ENCODE measurements around the gene AFDN. TPM values are rescaled to one million over a fixed set of nuclear protein-coding genes. Genes with fewer than 3 reads are reported as not detected.

Gene AFDN
- total RNA-seq, 8 experiments from 2014 or later: 18.1 to 161 (median 103) TPM

- 53 to 100% (median 80%) methylated on average over 5 to 17 of the region's 23 CpGs for WGBS, 10 experiments
- in situ Hi-C loops (cut with MboI; ENCODE audit: low pct_unique_long_range_greater_than_20kb in 2 of 9, low sequenced_read_pairs in 9 of 9, unreplicated experiment in 9 of 9): no loop called here
- peaks cover 20 to 22% of the 10 kb centered on the region in 2 donors for H3K4me1 ChIP-seq (replicated peaks in 1 of 2)
- peak overlapping the region; percentile 11 to 34 for H3K27ac ChIP-seq
- peak; percentile 65 to 97 (median 93) for ATAC-seq (replicated peaks in 6 of 8)
- H3K4me3 ChIP-seq: no peak overlapping the region
Observed at GRCh38 chr6:167799033-167799821, 27.5 kb upstream of the AFDN start.

- WGBS, 10 experiments: 0 to 93% (median 72%) methylated on average over 1 to 6 of the region's 6 CpGs; no CpG with 5 or more reads in 2 of the 10 experiments
- in situ Hi-C loops (cut with MboI; ENCODE audit: low pct_unique_long_range_greater_than_20kb in 2 of 9, low sequenced_read_pairs in 9 of 9, unreplicated experiment in 9 of 9): no loop called here
Observed at GRCh38 chr6:167800549-167800948, 26.2 kb upstream of the AFDN start.

GRCh38 chr6:167801263-167801662 is 25.4 kb upstream of the AFDN start:
- Histone ChIP-seq H3K4me3 (no peak overlapping the region), H3K4me1 (replicated peaks in 1 of 2) (peaks cover 9 to 21% of the 10 kb centered on the region in 2 donors), H3K27ac (no peak overlapping the region)
- no peak for ATAC-seq (replicated peaks in 6 of 8)
- in situ Hi-C loops (cut with MboI; ENCODE audit: low pct_unique_long_range_greater_than_20kb in 2 of 9, low sequenced_read_pairs in 9 of 9, unreplicated experiment in 9 of 9): no loop called here
- 0 to 89% (median 58%) methylated on average over 1 of the region's 1 CpG; no CpG with 5 or more reads in 2 of the 10 experiments for WGBS, 10 experiments

More at GRCh38 chr6:167800549-167800948, 26.2 kb upstream of the AFDN start:
- no peak overlapping the region for H3K27ac ChIP-seq
- no peak for ATAC-seq (replicated peaks in 6 of 8)
- peaks cover 9 to 15% of the 10 kb centered on the region in 2 donors for H3K4me1 ChIP-seq (replicated peaks in 1 of 2)
- no peak overlapping the region for H3K4me3 ChIP-seq

GRCh38 chr6:167802339-167802738 is 24.4 kb upstream of the AFDN start:
- Histone ChIP-seq H3K4me3 (no peak overlapping the region), H3K27ac (no peak overlapping the region), H3K4me1 (replicated peaks in 1 of 2) (peaks cover 9 to 21% of the 10 kb centered on the region in 2 donors)
- ATAC-seq (replicated peaks in 6 of 8): no peak
- 75 to 100% (median 96%) methylated on average over 1 to 3 of the region's 3 CpGs; no CpG with 5 or more reads in 6 of the 10 experiments for WGBS, 10 experiments
- in situ Hi-C loops (cut with MboI; ENCODE audit: low pct_unique_long_range_greater_than_20kb in 2 of 9, low sequenced_read_pairs in 9 of 9, unreplicated experiment in 9 of 9): no loop called here

GRCh38 chr6:167803816-167804215 is 22.9 kb upstream of the AFDN start:
- ATAC-seq (replicated peaks in 6 of 8): no peak
- in situ Hi-C loops (cut with MboI; ENCODE audit: low pct_unique_long_range_greater_than_20kb in 2 of 9, low sequenced_read_pairs in 9 of 9, unreplicated experiment in 9 of 9): no loop called here
- peaks cover 9 to 19% of the 10 kb centered on the region in 2 donors for H3K4me1 ChIP-seq (replicated peaks in 1 of 2)
- H3K4me3 ChIP-seq: no peak overlapping the region
- H3K27ac ChIP-seq: no peak overlapping the region
- 45 to 95% (median 83%) methylated on average over 2 to 7 of the region's 8 CpGs; no CpG with 5 or more reads in 1 of the 10 experiments for WGBS, 10 experiments

- no peak overlapping the region for H3K4me3 ChIP-seq
- H3K4me1 ChIP-seq (replicated peaks in 1 of 2): peaks cover 3 to 13% of the 10 kb centered on the region in 2 donors
- WGBS, 10 experiments: 18 to 100% (median 96%) methylated on average over 1 to 12 of the region's 24 CpGs; no CpG with 5 or more reads in 3 of the 10 experiments
- H3K27ac ChIP-seq: no peak overlapping the region
- in situ Hi-C loops (cut with MboI; ENCODE audit: low pct_unique_long_range_greater_than_20kb in 2 of 9, low sequenced_read_pairs in 9 of 9, unreplicated experiment in 9 of 9): no loop called here
- no peak for ATAC-seq (replicated peaks in 6 of 8)
Observed at GRCh38 chr6:167804281-167805013, 22.3 kb upstream of the AFDN start.

GRCh38 chr6:167805349-167806060 is 21.2 kb upstream of the AFDN start:
- WGBS, 10 experiments: 52 to 90% (median 67%) methylated on average over 4 to 8 of the region's 8 CpGs; no CpG with 5 or more reads in 2 of the 10 experiments
- H3K27ac ChIP-seq: no peak overlapping the region
- in situ Hi-C loops (cut with MboI; ENCODE audit: low pct_unique_long_range_greater_than_20kb in 2 of 9, low sequenced_read_pairs in 9 of 9, unreplicated experiment in 9 of 9): no loop called here
- peak in 2 of 8 experiments; percentile 37 to 62 for ATAC-seq (replicated peaks in 6 of 8)
- peaks cover 0 to 7% of the 10 kb centered on the region in 2 donors for H3K4me1 ChIP-seq (replicated peaks in 1 of 2)
- H3K4me3 ChIP-seq: no peak overlapping the region

- no peak for ATAC-seq (replicated peaks in 6 of 8)
- Histone ChIP-seq H3K27ac (no peak overlapping the region), H3K4me3 (no peak overlapping the region), H3K4me1 (replicated peaks in 1 of 2) (peaks cover 0 to 7% of the 10 kb centered on the region in 2 donors)
- 33 to 96% (median 65%) methylated on average over 1 to 4 of the region's 4 CpGs; no CpG with 5 or more reads in 4 of the 10 experiments for WGBS, 10 experiments
- in situ Hi-C loops (cut with MboI; ENCODE audit: low pct_unique_long_range_greater_than_20kb in 2 of 9, low sequenced_read_pairs in 9 of 9, unreplicated experiment in 9 of 9): no loop called here
Observed at GRCh38 chr6:167806061-167806700, 20.5 kb upstream of the AFDN start.

GRCh38 chr6:167807200-167807599 is 19.5 kb upstream of the AFDN start:
- in situ Hi-C loops (cut with MboI; ENCODE audit: low pct_unique_long_range_greater_than_20kb in 2 of 9, low sequenced_read_pairs in 9 of 9, unreplicated experiment in 9 of 9): no loop called here
- 0 to 100% (median 68%) methylated on average over 1 to 5 of the region's 6 CpGs; no CpG with 5 or more reads in 1 of the 10 experiments for WGBS, 10 experiments
- Histone ChIP-seq H3K4me3 (no peak overlapping the region), H3K27ac (no peak overlapping the region), H3K4me1 (replicated peaks in 1 of 2) (peaks cover 0 to 7% of the 10 kb centered on the region in 2 donors)
- ATAC-seq (replicated peaks in 6 of 8): no peak

GRCh38 chr6:167807756-167808155 is 19.0 kb upstream of the AFDN start:
- no peak overlapping the region for H3K4me3 ChIP-seq
- H3K4me1 ChIP-seq (replicated peaks in 1 of 2): peaks cover 0 to 7% of the 10 kb centered on the region in 2 donors
- in situ Hi-C loops (cut with MboI; ENCODE audit: low pct_unique_long_range_greater_than_20kb in 2 of 9, low sequenced_read_pairs in 9 of 9, unreplicated experiment in 9 of 9): no loop called here
- no peak for ATAC-seq (replicated peaks in 6 of 8)
- WGBS, 10 experiments: 45 to 100% (median 80%) methylated on average over 1 to 3 of the region's 3 CpGs
- no peak overlapping the region for H3K27ac ChIP-seq

- in situ Hi-C loops (cut with MboI; ENCODE audit: low pct_unique_long_range_greater_than_20kb in 2 of 9, low sequenced_read_pairs in 9 of 9, unreplicated experiment in 9 of 9): no loop called here
- Histone ChIP-seq H3K4me3 (no peak overlapping the region), H3K27ac (no peak overlapping the region), H3K4me1 (replicated peaks in 1 of 2) (peaks cover 0 to 3% of the 10 kb centered on the region in 2 donors)
- peak in 1 of 8 experiments; percentile 27 for ATAC-seq (replicated peaks in 6 of 8)
- 53 to 95% (median 83%) methylated on average over 1 to 5 of the region's 5 CpGs; no CpG with 5 or more reads in 4 of the 10 experiments for WGBS, 10 experiments
Observed at GRCh38 chr6:167811040-167811439, 15.7 kb upstream of the AFDN start.

GRCh38 chr6:167811442-167812087 is 15.1 kb upstream of the AFDN start:
- Histone ChIP-seq H3K4me1 (replicated peaks in 1 of 2) (no peaks in the 10 kb centered on the region), H3K4me3 (no peak overlapping the region), H3K27ac (no peak overlapping the region)
- in situ Hi-C loops (cut with MboI; ENCODE audit: low pct_unique_long_range_greater_than_20kb in 2 of 9, low sequenced_read_pairs in 9 of 9, unreplicated experiment in 9 of 9): no loop called here
- ATAC-seq (replicated peaks in 6 of 8): peak in 2 of 8 experiments; percentile 8 to 61
- 7 to 93% (median 65%) methylated on average over 3 to 5 of the region's 5 CpGs; no CpG with 5 or more reads in 3 of the 10 experiments for WGBS, 10 experiments

Measured in motor neuron (in vitro differentiated cells).